DND-41 (cell line): ENCODE data around the gene DNAJA3.

Source experiments
- ATAC-seq: fragments of 200-7000 bp; cut with Tn5 transposase; 3 replicates; pipeline ENCODE4 v1.9.1; 2021; ENCODE audit warnings: low read depth; ENCODE audit not compliant: insufficient read depth
- DNase-seq: peaks from one replicate; pipeline ENCODE4 v3.0.0-alpha.2; 2020
- H2AFZ ChIP-seq: 2 replicates; pipeline ENCODE4 v1.6.0; 2012; ENCODE audit warnings: low read depth, low read length
- H3K27ac ChIP-seq: 2 replicates; pipeline ENCODE4 v1.5.1; 2012; ENCODE audit warnings: low read length, inconsistent platforms
- H3K27me3 ChIP-seq: fragments of 200-600 bp; sonication (generic); 2 replicates; pipeline ENCODE4 v1.6.0; 2012; ENCODE audit warnings: low read length, mild to moderate bottlenecking, inconsistent platforms; ENCODE audit not compliant: insufficient read depth, poor library complexity
- H3K36me3 ChIP-seq: 2 replicates; pipeline ENCODE4 v1.5.1; 2012; ENCODE audit warnings: low read length, inconsistent platforms; ENCODE audit not compliant: insufficient read depth
- H3K4me1 ChIP-seq: 2 replicates; pipeline ENCODE4 v1.5.1; 2012; ENCODE audit warnings: mild to moderate bottlenecking, low read length; ENCODE audit not compliant: insufficient read depth
- H3K4me2 ChIP-seq: 2 replicates; pipeline ENCODE4 v1.6.0; 2012; ENCODE audit warnings: mild to moderate bottlenecking, moderate library complexity, low read length, inconsistent platforms; ENCODE audit not compliant: insufficient read depth
- H3K4me3 ChIP-seq, 2 experiments: fragments of 200-600 bp in 1 of 2; shearing (Covaris generic) in 1 of 2; 2 replicates each; pipeline ENCODE4 v1.5.1; 2012 to 2016; ENCODE audit warnings: inconsistent platforms in 2 of 2, low read length in 2 of 2, mild to moderate bottlenecking in 2 of 2, low read depth in 1 of 2, moderate library complexity in 1 of 2
- H3K79me2 ChIP-seq: 2 replicates; pipeline ENCODE4 v1.6.0; 2012; ENCODE audit warnings: low read length, inconsistent platforms; ENCODE audit not compliant: insufficient read depth
- H3K9ac ChIP-seq: 2 replicates; pipeline ENCODE4 v1.6.0; 2012; ENCODE audit warnings: low read depth, mild to moderate bottlenecking, inconsistent platforms, low read length, moderate library complexity
- H3K9me3 ChIP-seq: 2 replicates; pipeline ENCODE4 v1.5.1; 2012; ENCODE audit warnings: low read length, moderate library complexity, mild to moderate bottlenecking, inconsistent platforms; ENCODE audit not compliant: insufficient read depth, severe bottlenecking
- H4K20me1 ChIP-seq: 2 replicates; pipeline ENCODE4 v1.6.0; 2012; ENCODE audit warnings: low read length; ENCODE audit not compliant: insufficient read depth
- EZH2 ChIP-seq: IDR thresholded peaks from 3 replicates; pipeline ENCODE4 v1.6.1; 2012; ENCODE audit warnings: borderline replicate concordance, low read depth, mild to moderate bottlenecking, moderate library complexity, low read length, inconsistent platforms; ENCODE audit not compliant: severe bottlenecking
- TF ChIP-seq, protein P1 (sequence below): IDR thresholded peaks from 2 replicates; pipeline ENCODE4 v1.5.1; 2012; ENCODE audit warnings: borderline replicate concordance, low read length, moderate library complexity, mild to moderate bottlenecking; ENCODE audit not compliant: poor library complexity, severe bottlenecking; ENCODE audit errors: extremely low read depth

Gene DNAJA3

DNA sequence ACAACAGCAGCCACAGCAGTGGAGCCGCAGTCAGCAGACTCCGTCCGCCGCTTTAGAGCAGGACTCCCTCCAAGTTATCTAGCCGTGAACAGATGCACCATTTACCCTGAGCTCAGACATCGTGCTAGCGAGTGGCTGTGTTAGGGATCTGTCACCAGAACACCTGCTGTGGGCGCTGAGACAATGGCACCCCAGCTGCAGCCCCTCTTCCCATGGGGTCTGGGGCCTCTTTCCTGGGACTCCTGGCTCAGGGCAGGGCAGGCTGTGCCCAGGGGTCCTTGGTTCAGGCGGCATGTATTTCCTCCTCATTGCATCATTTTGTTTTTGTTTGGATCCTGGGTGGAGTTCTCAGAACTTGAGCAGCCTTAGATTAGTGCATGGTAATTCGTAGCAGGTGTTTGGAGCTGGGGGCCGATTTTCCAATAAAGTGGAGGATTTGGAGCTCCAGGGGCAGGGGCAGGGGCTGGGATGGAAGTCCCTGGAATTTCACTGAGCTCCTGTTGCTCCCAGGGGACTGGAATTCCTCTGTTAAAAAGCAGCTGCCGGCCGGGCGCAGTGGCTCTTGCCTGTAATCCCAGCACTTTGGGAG, 25.4 kb downstream of the DNAJA3 start:
- Histone ChIP-seq H3K79me2 (no peaks in the 10 kb centered on the region), H3K27ac (no peak overlapping the region; the same call in 1 of the 2 replicates), H3K9me3 (no peaks in the 10 kb centered on the region), H3K4me2 (no peak overlapping the region), H3K9ac (no peak overlapping the region), H3K4me3 (no peak overlapping the region), H3K27me3 (no peaks in the 10 kb centered on the region), H2AFZ (no peak overlapping the region), H3K36me3 (peaks cover 92% of the 10 kb centered on the region), H4K20me1 (peaks cover 16% of the 10 kb centered on the region), H3K4me1 (no peaks in the 10 kb centered on the region)
- no peak for ATAC-seq
- TF ChIP-seq, protein P1, sequence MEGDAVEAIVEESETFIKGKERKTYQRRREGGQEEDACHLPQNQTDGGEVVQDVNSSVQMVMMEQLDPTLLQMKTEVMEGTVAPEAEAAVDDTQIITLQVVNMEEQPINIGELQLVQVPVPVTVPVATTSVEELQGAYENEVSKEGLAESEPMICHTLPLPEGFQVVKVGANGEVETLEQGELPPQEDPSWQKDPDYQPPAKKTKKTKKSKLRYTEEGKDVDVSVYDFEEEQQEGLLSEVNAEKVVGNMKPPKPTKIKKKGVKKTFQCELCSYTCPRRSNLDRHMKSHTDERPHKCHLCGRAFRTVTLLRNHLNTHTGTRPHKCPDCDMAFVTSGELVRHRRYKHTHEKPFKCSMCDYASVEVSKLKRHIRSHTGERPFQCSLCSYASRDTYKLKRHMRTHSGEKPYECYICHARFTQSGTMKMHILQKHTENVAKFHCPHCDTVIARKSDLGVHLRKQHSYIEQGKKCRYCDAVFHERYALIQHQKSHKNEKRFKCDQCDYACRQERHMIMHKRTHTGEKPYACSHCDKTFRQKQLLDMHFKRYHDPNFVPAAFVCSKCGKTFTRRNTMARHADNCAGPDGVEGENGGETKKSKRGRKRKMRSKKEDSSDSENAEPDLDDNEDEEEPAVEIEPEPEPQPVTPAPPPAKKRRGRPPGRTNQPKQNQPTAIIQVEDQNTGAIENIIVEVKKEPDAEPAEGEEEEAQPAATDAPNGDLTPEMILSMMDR, result no peak
- no peak for TF ChIP-seq EZH2
- no peak for DNase-seq

DNA sequence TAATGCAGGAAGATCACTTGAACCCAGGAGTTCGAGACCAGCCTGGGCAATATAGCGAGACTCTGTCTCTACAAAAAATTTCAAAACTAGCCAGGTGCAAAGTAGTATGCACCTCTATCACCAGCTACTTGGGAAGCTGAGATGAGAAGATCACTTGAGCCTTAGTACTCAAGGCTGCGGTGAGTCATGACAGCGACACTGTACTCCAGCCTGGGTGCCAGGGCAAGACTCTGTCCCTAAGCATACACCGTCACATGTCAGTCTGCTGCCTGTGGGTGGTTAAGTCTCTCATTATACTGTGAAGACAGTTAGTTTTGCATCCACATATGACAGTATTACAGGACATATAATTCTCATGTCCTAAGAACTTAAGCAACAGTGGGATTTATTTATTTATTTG, 27.0 kb downstream of the DNAJA3 start:
- no peak overlapping the region for H3K4me3 ChIP-seq
- no peaks in the 10 kb centered on the region for H3K27me3 ChIP-seq
- H3K9me3 ChIP-seq, result no peaks in the 10 kb centered on the region
- no peaks in the 10 kb centered on the region for H3K79me2 ChIP-seq
- no peaks in the 10 kb centered on the region for H3K4me1 ChIP-seq
- peaks cover 20% of the 10 kb centered on the region for H4K20me1 ChIP-seq
- no peak overlapping the region for H3K27ac ChIP-seq
- no peak for ATAC-seq
- no peak overlapping the region for H3K9ac ChIP-seq
- TF ChIP-seq, protein P1, result no peak
- TF ChIP-seq EZH2, result no peak
- H2AFZ ChIP-seq, result no peak overlapping the region
- no peak for DNase-seq
- no peak overlapping the region for H3K4me2 ChIP-seq
- peaks cover 93% of the 10 kb centered on the region for H3K36me3 ChIP-seq

DNA sequence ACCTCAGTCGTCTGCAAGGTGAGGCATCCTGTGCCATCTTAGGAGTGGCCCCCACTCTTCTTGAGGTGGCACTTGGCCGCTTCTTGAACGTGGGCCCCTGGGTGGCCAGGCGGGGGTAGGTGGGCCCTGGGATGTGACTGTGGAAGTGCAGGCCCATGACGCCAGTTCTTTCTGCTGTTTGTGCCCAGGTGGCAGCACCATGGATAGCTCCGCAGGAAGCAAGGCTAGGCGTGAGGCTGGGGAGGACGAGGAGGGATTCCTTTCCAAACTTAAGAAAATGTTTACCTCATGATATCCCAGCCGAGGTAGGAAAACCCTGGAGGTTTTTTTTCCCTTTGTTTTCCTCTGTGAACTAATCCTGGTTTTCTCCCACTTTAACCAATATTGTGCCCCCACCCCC, 29.0 kb downstream of the DNAJA3 start:
- peak; percentile 47 for DNase-seq
- Histone ChIP-seq H2AFZ (no peak overlapping the region), H3K27me3 (no peaks in the 10 kb centered on the region), H3K4me1 (no peaks in the 10 kb centered on the region), H3K79me2 (no peaks in the 10 kb centered on the region), H3K36me3 (peaks cover 87% of the 10 kb centered on the region), H3K4me3 (no peak overlapping the region), H4K20me1 (peaks cover 23% of the 10 kb centered on the region), H3K9me3 (no peaks in the 10 kb centered on the region), H3K4me2 (no peak overlapping the region), H3K27ac (no peak overlapping the region), H3K9ac (no peak overlapping the region)
- ATAC-seq, result peak; percentile 59
- no peak for TF ChIP-seq EZH2
- TF ChIP-seq, protein P1, result no peak

DNA sequence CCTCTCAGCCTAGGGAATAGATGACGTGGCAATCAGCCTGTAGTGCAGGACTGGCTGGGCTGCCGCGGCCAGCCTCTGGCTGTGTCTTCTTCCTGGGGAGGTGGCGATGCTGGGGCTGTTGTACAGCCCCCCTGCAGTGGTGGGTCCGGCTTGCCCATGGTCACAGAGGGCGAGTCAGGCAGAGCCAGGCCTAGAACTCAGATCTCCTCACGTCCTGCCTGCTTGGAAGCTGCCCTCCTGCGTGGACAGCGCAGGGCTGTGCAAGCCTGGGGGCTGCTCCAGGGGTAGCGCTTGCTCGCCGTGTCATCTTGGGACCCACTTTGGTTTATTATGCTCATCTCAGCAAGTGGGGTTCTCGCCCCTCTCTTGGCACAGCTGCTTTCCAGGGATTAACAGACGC, 29.4 kb downstream of the DNAJA3 start:
- no peak overlapping the region for H3K27ac ChIP-seq
- no peak overlapping the region for H3K4me3 ChIP-seq
- no peaks in the 10 kb centered on the region for H3K79me2 ChIP-seq
- DNase-seq (no peak), ATAC-seq (no peak)
- no peaks in the 10 kb centered on the region for H3K4me1 ChIP-seq
- no peak overlapping the region for H3K4me2 ChIP-seq
- peaks cover 23% of the 10 kb centered on the region for H4K20me1 ChIP-seq
- H3K9ac ChIP-seq, result no peak overlapping the region
- H3K36me3 ChIP-seq, result peaks cover 83% of the 10 kb centered on the region
- no peak for TF ChIP-seq EZH2
- TF ChIP-seq, protein P1, result no peak
- no peak overlapping the region for H2AFZ ChIP-seq
- no peaks in the 10 kb centered on the region for H3K27me3 ChIP-seq
- no peaks in the 10 kb centered on the region for H3K9me3 ChIP-seq
